Testis (tissue), 3 donors: Measurements from ENCODE around the gene PTPRN2. TPM values are rescaled to one million over a fixed set of nuclear protein-coding genes. Genes with fewer than 3 reads are reported as not detected.

Experiments
- DNase-seq: peaks from one replicate; pipeline ENCODE4 v3.0.0-alpha.2; 2019
- H3K27ac ChIP-seq, 2 donors: fragments of 200-600 bp; sonication (generic); one replicate each; pipeline ENCODE4 v1.5.1; 2019
- H3K27me3 ChIP-seq: fragments of 200-600 bp; sonication (generic); one replicate; pipeline ENCODE4 v1.5.1; 2019
- H3K36me3 ChIP-seq: fragments of 200-600 bp; sonication (generic); one replicate; pipeline ENCODE4 v1.5.1; 2017; ENCODE audit warnings: low read depth; ENCODE audit errors: missing control alignments
- H3K4me1 ChIP-seq: fragments of 200-600 bp; sonication (generic); one replicate; pipeline ENCODE4 v1.5.1; 2019
- H3K4me3 ChIP-seq, 2 donors: fragments of 200-600 bp; sonication (generic); one replicate each; pipeline ENCODE4 v1.5.1; 2017 to 2019
- H3K9me3 ChIP-seq: fragments of 200-600 bp; sonication (generic); one replicate; pipeline ENCODE4 v1.5.1; 2017
- CTCF ChIP-seq, 3 experiments: fragments of 450-650 bp in 2 of 3; fragments of 200-600 bp in 1 of 3; sonication (generic) in 1 of 3; IDR thresholded peaks; one replicate each; pipeline ENCODE4 v1.5.1; 2016 to 2019; ENCODE audit warnings: antibody characterized with exemption in 3 of 3, mild to moderate bottlenecking in 2 of 3, moderate library complexity in 1 of 3
- POLR2A ChIP-seq: fragments of 450-650 bp; IDR thresholded peaks from one replicate; pipeline ENCODE4 v1.6.1; 2017; ENCODE audit warnings: antibody characterized with exemption, mild to moderate bottlenecking, moderate library complexity
- WGBS, 2 donors: methylation state at CpG; one replicate each; pipeline ENCODE4 v1.1.5; 2018; 5-methylcytosine and 5-hydroxymethylcytosine counted together
- intact Hi-C: fragments of 100-400 bp; cut with DNase I; formaldehyde crosslinking; loops from one replicate; pipeline ENCODE4 v1.15.1; 2023; ENCODE audit warnings: low total_unique reads
- polyA plus RNA-seq: library from polyadenylated mRNA; stranded (reverse); fragments of 350-450 nt; fragmentation: Illumina TruSeq; extraction: RNeasy Lipid Tissue Mini Kit (QIAGEN cat#74804); gene quantifications from one replicate; pipeline ENCODE4 v1.2.3, GENCODE V29; 2014; ENCODE audit warnings: low read depth, low replicate concordance; ENCODE audit not compliant: insufficient read depth
- total RNA-seq, 2 donors: library from RNA; depleted of rRNA; stranded (reverse); fragments of >200 nt; gene quantifications; one replicate each; pipeline ENCODE4 v1.2.3, GENCODE V29; 2016

The PTPRN2 gene
- total and polyA plus RNA-seq, 3 donors from 2014 or later, result 9.3 to 10.8 (median 9.8) TPM

- WGBS, 2 donors, result 88 to 89% methylated on average over 12 to 13 of the region's 13 CpGs
- H3K4me1 ChIP-seq, result no peaks in the 10 kb centered on the region
- H3K27me3 ChIP-seq, result no peaks in the 10 kb centered on the region
- no peaks in the 10 kb centered on the region for H3K36me3 ChIP-seq
- no peak overlapping the region for H3K27ac ChIP-seq
- H3K4me3 ChIP-seq, result no peak overlapping the region
- no peak for DNase-seq
- TF ChIP-seq CTCF (IDR thresholded peaks at IDR 0.05), result no peak
- no peaks in the 10 kb centered on the region for H3K9me3 ChIP-seq
- intact Hi-C loops, result no loop called here
Observed at GRCh38 chr7:157551325-157552070, 1036.1 kb downstream of the PTPRN2 start.

- intact Hi-C loops, result no loop called here
- H3K27ac ChIP-seq, result no peak overlapping the region
- TF ChIP-seq CTCF (IDR thresholded peaks at IDR 0.05) (no peak), POLR2A (no peak)
- H3K4me3 ChIP-seq, result no peak overlapping the region
- H3K9me3 ChIP-seq, result no peaks in the 10 kb centered on the region
- no peak for DNase-seq
- no peaks in the 10 kb centered on the region for H3K36me3 ChIP-seq
- H3K27me3 ChIP-seq, result no peaks in the 10 kb centered on the region
- no peaks in the 10 kb centered on the region for H3K4me1 ChIP-seq
- 83 to 84% methylated on average over 26 to 31 of the region's 31 CpGs for WGBS, 2 donors
Observed at GRCh38 chr7:157550300-157551275, 1037.0 kb downstream of the PTPRN2 start.

GRCh38 chr7:157549612-157550299 lies 1037.9 kb downstream of the PTPRN2 start:
- no peak for DNase-seq
- Histone ChIP-seq H3K27ac (no peak overlapping the region), H3K4me3 (no peak overlapping the region), H3K4me1 (no peaks in the 10 kb centered on the region), H3K9me3 (no peaks in the 10 kb centered on the region), H3K27me3 (no peaks in the 10 kb centered on the region), H3K36me3 (no peaks in the 10 kb centered on the region)
- TF ChIP-seq POLR2A (no peak), CTCF (IDR thresholded peaks at IDR 0.05) (no peak)
- WGBS, 2 donors, result 90 to 94% methylated on average over 19 to 22 of the region's 22 CpGs
- intact Hi-C loops, result no loop called here

GRCh38 chr7:157548691-157549303 lies 1038.8 kb downstream of the PTPRN2 start:
- intact Hi-C loops, result no loop called here
- WGBS, 2 donors, result 90 to 93% methylated on average over 15 to 24 of the region's 24 CpGs
- no peaks in the 10 kb centered on the region for H3K27me3 ChIP-seq
- H3K36me3 ChIP-seq, result no peaks in the 10 kb centered on the region
- H3K27ac ChIP-seq, result no peak overlapping the region
- DNase-seq, result no peak
- no peak for TF ChIP-seq POLR2A
- TF ChIP-seq CTCF (IDR thresholded peaks at IDR 0.05), result no peak
- H3K4me1 ChIP-seq, result no peaks in the 10 kb centered on the region
- H3K9me3 ChIP-seq, result no peaks in the 10 kb centered on the region
- no peak overlapping the region for H3K4me3 ChIP-seq
